ENCODE results near the gene CCDC71L. TPM values are rescaled to one million over a fixed set of nuclear protein-coding genes. Genes with fewer than 3 reads are reported as not detected.

Gene CCDC71L
- polyA plus RNA-seq, 4 donors: 9.2 to 10.5 (median 9.8) TPM

- no peak for DNase-seq (ENCODE audit: low read depth in 4 of 4, low spot score in 3 of 4)
Observed at GRCh38 chr7:106626376-106627164, 34.4 kb downstream of the CCDC71L start.

- no peak for DNase-seq (ENCODE audit: low read depth in 4 of 4, low spot score in 3 of 4)
Observed at GRCh38 chr7:106625678-106626301, 35.2 kb downstream of the CCDC71L start.

- DNase-seq (ENCODE audit: low read depth in 4 of 4, low spot score in 3 of 4): no peak
Observed at GRCh38 chr7:106623853-106624252, 37.1 kb downstream of the CCDC71L start.

- no peak for DNase-seq (ENCODE audit: low read depth in 4 of 4, low spot score in 3 of 4)
Observed at GRCh38 chr7:106623315-106623660, 37.7 kb downstream of the CCDC71L start.

GRCh38 chr7:106622654-106623314, 38.2 kb downstream of the CCDC71L start:
- DNase-seq (ENCODE audit: low read depth in 4 of 4, low spot score in 3 of 4): no peak

- DNase-seq (ENCODE audit: low read depth in 4 of 4, low spot score in 3 of 4): no peak
Observed at GRCh38 chr7:106621393-106622132, 39.4 kb downstream of the CCDC71L start.

- DNase-seq (ENCODE audit: low read depth in 4 of 4, low spot score in 3 of 4): no peak
Observed at GRCh38 chr7:106620676-106621075, 40.3 kb downstream of the CCDC71L start.

GRCh38 chr7:106620034-106620433, 40.9 kb downstream of the CCDC71L start:
- no peak for DNase-seq (ENCODE audit: low read depth in 4 of 4, low spot score in 3 of 4)

GRCh38 chr7:106619213-106619612, 41.7 kb downstream of the CCDC71L start:
- DNase-seq (ENCODE audit: low read depth in 4 of 4, low spot score in 3 of 4): no peak

- peak in 2 of 4 donors; percentile 30 to 49 for DNase-seq (ENCODE audit: low read depth in 4 of 4, low spot score in 3 of 4)
Observed at GRCh38 chr7:106618480-106618879, 42.5 kb downstream of the CCDC71L start.

GRCh38 chr7:106617860-106618259, 43.1 kb downstream of the CCDC71L start:
- no peak for DNase-seq (ENCODE audit: low read depth in 4 of 4, low spot score in 3 of 4)

- DNase-seq (ENCODE audit: low read depth in 4 of 4, low spot score in 3 of 4): no peak
Observed at GRCh38 chr7:106616708-106617051, 44.3 kb downstream of the CCDC71L start.

- no peak for DNase-seq (ENCODE audit: low read depth in 4 of 4, low spot score in 3 of 4)
Observed at GRCh38 chr7:106615808-106616707, 44.9 kb downstream of the CCDC71L start.

- DNase-seq (ENCODE audit: low read depth in 4 of 4, low spot score in 3 of 4): no peak
Observed at GRCh38 chr7:106614751-106615150, 46.2 kb downstream of the CCDC71L start.

GRCh38 chr7:106613848-106614560, 47.0 kb downstream of the CCDC71L start:
- no peak for DNase-seq (ENCODE audit: low read depth in 4 of 4, low spot score in 3 of 4)

GRCh38 chr7:106613279-106613678, 47.7 kb downstream of the CCDC71L start:
- no peak for DNase-seq (ENCODE audit: low read depth in 4 of 4, low spot score in 3 of 4)

GRCh38 chr7:106612432-106612831, 48.5 kb downstream of the CCDC71L start:
- DNase-seq (ENCODE audit: low read depth in 4 of 4, low spot score in 3 of 4): no peak

- DNase-seq (ENCODE audit: low read depth in 4 of 4, low spot score in 3 of 4): no peak
Observed at GRCh38 chr7:106611911-106612310, 49.0 kb downstream of the CCDC71L start.

Measured in right renal pelvis (tissue), 4 donors.